NB4 (cell line): ENCODE results near the gene ACAA2.
"Not testable (repeated sequence)": the region's sequence is repeated elsewhere in the genome, so short reads cannot be mapped to it uniquely, and the experiment has no call there.

Experiments used
- DNase-seq: peaks from one replicate; pipeline ENCODE4 v3.0.0; 2010; ENCODE audit warnings: low read depth
- H3K4me3 ChIP-seq: one replicate; pipeline ENCODE4 v1.5.1; 2011; ENCODE audit warnings: mild to moderate bottlenecking, low read depth, low read length, moderate library complexity
- MYC ChIP-seq: IDR thresholded peaks from 2 replicates; pipeline ENCODE4 v1.6.1; 2011; ENCODE audit warnings: low read depth, low read length
- POLR2A ChIP-seq: IDR thresholded peaks from 2 replicates; pipeline ENCODE4 v1.6.1; 2011; ENCODE audit warnings: mild to moderate bottlenecking; ENCODE audit not compliant: insufficient read length; ENCODE audit errors: extremely low read depth
- TF ChIP-seq, protein P1 (sequence below): IDR thresholded peaks from one replicate; pipeline ENCODE4 v1.5.1; 2012; ENCODE audit warnings: low read depth, low read length
- TF ChIP-seq, protein P2 (sequence below): IDR thresholded peaks from 2 replicates; pipeline ENCODE4 v1.6.1; 2011; ENCODE audit warnings: low read depth, low read length

ACAA2 gene

DNA sequence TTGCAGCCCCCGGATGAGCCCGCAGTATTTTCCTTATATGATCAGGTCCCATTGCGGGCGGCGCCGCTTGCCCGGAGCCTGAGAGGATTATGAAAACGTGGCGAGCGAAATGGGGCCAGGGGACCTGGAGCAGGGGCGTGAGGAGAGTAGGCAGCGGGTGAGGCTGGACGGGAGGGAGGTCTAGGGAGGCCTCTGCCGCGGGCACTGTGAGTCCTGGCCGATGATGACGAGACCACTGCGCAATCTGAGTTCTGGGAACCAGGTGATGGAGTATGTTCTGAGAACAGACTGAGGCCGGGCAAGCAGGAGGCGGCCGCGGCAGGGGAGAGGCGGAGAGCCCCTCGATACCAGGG is 790 bp upstream of the ACAA2 start:
- TF ChIP-seq MYC, result no peak
- no peak for TF ChIP-seq POLR2A
- TF ChIP-seq, protein P1, sequence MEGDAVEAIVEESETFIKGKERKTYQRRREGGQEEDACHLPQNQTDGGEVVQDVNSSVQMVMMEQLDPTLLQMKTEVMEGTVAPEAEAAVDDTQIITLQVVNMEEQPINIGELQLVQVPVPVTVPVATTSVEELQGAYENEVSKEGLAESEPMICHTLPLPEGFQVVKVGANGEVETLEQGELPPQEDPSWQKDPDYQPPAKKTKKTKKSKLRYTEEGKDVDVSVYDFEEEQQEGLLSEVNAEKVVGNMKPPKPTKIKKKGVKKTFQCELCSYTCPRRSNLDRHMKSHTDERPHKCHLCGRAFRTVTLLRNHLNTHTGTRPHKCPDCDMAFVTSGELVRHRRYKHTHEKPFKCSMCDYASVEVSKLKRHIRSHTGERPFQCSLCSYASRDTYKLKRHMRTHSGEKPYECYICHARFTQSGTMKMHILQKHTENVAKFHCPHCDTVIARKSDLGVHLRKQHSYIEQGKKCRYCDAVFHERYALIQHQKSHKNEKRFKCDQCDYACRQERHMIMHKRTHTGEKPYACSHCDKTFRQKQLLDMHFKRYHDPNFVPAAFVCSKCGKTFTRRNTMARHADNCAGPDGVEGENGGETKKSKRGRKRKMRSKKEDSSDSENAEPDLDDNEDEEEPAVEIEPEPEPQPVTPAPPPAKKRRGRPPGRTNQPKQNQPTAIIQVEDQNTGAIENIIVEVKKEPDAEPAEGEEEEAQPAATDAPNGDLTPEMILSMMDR, result no peak
- peak; percentile 65 for DNase-seq
- H3K4me3 ChIP-seq, result peak overlapping the region; percentile 95

DNA sequence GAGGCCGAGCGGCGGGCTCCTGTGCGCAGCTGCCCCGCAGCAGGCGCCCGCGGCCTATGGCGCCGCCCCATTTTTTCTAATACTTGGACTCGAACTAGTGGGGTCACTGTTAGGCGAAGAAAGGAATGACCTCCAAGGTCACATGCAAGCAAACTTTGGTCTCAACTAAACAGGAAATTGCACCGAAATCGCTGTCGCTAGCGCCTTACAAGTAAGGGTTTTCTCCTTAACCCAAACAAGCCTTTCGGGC is 339 bp downstream of the ACAA2 start:
- peak overlapping the region; percentile 95 for H3K4me3 ChIP-seq
- TF ChIP-seq POLR2A (no peak), MYC (no peak)
- TF ChIP-seq, protein P1, result no peak
- TF ChIP-seq, protein P2, sequence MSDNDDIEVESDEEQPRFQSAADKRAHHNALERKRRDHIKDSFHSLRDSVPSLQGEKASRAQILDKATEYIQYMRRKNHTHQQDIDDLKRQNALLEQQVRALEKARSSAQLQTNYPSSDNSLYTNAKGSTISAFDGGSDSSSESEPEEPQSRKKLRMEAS, result no peak
- DNase-seq, result peak; percentile 62

DNA sequence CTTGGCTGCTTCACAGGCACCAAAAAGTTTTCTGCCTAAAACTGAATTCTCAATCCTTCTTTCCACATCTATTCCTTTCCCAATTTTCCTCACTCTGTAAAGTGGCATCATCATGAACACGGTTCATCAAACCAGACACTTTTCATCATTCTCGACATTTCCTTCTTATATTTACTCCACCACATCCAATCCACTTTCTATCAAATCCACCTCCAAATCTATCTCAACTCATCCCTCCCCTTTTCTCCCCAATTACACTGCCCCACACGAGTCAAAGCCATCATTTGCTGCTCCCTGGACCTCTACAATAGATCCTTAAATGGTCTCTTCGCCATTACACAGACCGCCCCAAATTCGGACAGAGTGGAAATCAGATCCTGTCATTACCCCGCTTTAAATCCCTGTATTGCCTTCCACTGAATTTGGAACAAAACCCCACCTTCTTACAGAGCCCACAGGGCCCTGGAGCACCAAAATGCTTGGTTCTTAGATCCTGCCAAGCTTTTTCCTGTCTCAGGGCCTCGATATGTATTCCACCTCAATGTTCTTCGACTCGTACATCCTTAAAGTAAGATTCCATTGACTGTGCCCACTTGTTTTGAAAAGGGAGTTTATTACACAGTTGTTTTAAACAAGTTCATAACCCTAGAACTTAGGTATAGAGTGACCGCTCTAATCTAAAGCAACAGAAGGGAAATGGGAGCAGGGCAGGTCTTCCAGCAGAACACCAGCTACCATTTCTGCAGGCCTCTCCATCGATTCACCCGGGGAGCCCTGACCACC is 856 bp downstream of the ACAA2 start:
- no peak for DNase-seq
- TF ChIP-seq, protein P2, result no peak
- TF ChIP-seq, protein P1, result no peak
- TF ChIP-seq POLR2A, result no peak
- no peak for TF ChIP-seq MYC
- peak overlapping the region; percentile 95 for H3K4me3 ChIP-seq

DNA sequence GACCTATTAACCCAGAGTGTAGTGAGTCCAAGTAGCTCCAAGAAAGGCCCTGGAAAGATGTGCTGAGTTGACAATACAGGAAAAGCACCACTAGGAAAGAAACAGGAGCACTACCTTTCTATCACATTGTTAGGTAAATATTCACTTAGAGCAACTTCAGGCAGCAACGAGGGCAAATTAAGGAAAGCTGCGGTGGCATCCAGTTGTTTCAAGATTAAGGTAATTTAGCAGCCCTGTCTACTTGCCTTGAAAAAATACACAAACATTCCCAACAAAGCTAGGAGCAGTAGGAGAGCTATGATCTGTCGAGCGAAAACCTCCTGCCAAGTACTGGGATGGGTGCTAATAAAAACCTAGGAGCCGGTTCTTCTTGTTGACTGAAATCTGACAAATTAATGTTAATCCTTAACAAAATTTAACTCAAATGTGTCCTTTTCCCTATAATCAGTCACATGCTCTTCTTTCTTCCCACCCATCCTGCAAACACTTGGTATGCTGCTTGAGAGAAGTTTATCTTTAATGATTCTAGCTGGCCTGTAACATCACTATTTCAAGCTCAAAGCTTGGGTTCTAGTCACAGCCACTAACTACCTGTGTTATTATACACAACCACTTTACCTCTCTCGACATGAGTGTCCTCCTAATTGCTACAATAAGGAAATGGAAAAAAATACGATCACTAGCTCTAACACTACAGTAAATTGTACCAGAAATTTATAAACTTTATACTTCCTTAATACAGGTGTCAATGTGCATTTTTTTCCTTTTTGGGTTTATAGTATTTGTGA is 2.0 kb downstream of the ACAA2 start:
- peak overlapping the region; percentile 18 for H3K4me3 ChIP-seq
- no peak for DNase-seq
- TF ChIP-seq POLR2A (no peak), MYC (no peak)
- TF ChIP-seq, protein P2, result no peak
- TF ChIP-seq, protein P1, result no peak

DNA sequence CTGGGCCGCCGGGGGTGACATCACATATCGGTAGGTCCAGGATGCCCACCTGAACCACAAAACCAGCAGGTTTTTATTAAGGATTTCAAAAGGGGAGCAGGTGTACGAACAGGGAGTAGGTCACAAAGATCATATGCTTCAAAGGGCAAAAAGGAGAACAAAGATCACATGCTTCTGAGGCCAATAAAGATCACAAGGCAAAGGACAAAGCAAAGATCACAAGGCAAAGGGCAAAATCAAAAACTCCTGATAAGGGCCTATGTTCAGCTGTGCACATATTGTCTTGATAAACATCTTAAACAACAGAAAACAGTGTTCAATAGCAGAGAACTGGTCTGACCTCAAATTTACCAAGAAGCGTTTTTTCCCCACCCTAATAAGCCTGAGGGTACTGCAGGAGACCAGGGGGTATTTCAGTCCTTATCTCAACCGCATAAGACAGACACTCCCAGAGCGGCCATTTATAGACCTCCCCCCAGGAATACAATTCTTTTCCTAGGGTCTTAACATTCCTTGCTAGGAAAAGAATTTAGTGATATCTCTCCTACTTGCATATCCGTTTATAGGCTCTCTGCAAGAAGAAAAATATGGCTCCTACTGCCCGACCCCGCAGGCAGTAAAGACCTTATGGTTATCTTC is 4.7 kb downstream of the ACAA2 start:
- not testable (repeated sequence) for H3K4me3 ChIP-seq, DNase-seq

DNA sequence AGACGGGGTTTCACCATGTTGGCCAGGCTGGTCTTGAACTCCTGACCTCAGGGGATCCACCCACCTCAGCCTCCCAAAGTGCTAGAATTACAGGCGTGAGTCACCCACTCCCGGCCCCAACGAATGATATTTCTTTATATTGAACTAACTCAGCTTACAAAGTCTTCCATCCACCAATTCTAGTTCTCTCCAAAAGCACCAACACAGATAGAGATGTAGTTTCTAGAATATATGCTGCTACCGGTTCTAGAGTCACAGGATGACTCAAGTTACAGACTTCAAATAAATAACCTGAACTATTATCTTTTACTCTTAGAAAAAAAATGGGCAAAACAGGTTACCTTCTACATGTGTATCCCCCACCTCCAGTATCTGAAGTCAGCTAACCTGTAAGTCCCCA is 9.2 kb downstream of the ACAA2 start:
- TF ChIP-seq, protein P2, result no peak
- TF ChIP-seq, protein P1, result no peak
- TF ChIP-seq POLR2A (no peak), MYC (no peak)
- H3K4me3 ChIP-seq, result no peak overlapping the region
- no peak for DNase-seq
